HL-60 (cell line): ENCODE data around the gene REEP1.

Experiments
- CTCF ChIP-seq: IDR thresholded peaks from one replicate; pipeline ENCODE4 v1.5.1; 2011; ENCODE audit warnings: low read length, control low read depth, inconsistent platforms; ENCODE audit not compliant: insufficient read depth
- POLR2AphosphoS5 ChIP-seq: IDR thresholded peaks from 2 replicates; pipeline ENCODE4 v1.6.1; 2012; ENCODE audit warnings: low read depth

- no peak for TF ChIP-seq CTCF
- TF ChIP-seq POLR2AphosphoS5, result no peak
These were observed 46.4 kb upstream of the REEP1 start for GRCh38 chr2:86383844-86384243.
